NCI-H2107 (cell line): ENCODE data around the gene ACAA2.

Experiments
- DNase-seq: peaks from one replicate; lab custom pipeline; 2025; lab: John Stamatoyannopoulos, UW

ACAA2 gene

DNA sequence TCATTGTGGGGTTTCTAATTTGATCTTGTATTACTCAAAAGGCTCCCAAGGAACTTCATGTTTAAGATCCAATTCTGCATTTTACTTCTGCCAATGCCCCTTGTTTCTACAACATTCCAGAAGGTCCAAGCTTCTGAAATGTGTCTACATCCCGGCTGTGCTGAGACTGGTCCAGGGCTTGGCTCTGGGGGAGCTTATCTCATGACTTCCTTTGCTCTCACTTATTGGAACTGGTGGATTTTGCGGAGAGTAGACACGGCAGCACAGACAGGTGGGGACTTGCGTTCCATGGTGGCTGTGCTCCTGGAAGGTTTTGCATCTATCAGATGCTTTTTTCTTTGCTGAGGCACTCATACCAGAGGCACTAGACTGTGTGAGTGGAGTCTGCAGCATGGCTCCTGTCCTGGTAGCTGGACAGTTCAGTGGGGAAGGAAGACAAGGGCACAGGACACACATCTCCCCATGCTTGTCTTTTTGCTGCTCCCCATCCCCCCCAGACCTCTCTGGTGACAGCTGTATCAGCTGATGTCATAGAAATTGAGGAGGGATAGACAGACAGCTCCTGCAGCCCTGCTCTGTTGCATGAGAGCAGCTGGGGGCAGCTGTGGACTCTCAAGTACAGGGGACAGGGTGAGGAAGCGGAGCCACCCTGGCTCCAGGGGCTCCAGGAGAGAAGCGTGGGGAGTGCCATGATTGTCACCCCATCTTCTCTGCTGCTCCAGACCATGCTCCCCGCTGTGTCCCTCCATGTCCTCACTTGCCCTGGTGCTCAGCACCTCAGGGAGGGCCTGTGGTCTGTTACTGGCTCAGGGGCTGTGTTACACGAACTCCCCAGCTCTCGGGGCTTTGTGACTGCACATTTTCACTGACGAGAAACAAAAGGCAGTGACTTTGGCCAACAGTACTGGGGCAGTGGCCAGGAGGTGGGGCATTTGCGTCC is 46.0 kb downstream of the ACAA2 start:
- DNase-seq = no peak

DNA sequence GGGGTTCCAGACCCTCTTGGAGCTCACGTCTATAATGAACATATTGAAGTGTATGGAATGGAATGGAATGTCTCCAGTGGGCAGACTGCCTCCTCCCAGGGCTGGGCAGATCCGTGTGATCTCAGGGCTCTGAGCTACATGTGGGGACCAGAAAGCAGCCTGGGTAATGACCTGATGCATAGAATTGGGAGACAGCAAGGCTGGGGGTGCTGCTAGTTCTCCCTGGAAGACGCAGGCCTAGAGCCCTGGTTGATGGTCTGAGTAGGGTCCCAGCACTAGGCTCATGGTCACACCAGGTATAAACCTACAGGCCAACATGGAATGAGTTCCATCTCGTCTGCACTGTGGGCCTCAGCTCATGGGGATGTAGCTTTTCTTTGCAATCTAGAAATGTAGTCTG is 46.7 kb downstream of the ACAA2 start:
- no peak for DNase-seq

DNA sequence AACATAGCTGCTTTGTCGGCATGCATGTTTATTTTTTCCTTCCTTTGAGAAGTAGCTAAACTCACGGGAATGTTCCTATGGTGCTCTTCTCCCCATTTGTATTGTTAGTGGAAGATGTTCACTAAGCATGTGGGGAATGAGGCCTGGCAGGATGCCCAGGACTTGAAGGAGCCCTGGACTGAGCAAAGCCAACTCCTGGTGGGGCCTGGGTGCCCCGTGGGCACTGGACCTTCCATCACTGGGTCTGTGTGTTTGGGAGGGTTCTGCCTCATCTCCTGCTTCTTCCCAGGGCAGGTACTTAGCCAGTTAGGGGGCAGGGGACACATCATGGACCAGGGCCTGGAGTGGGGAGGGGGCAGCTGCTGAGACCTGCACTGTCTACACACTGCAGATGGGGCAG is 49.3 kb downstream of the ACAA2 start:
- DNase-seq = no peak

DNA sequence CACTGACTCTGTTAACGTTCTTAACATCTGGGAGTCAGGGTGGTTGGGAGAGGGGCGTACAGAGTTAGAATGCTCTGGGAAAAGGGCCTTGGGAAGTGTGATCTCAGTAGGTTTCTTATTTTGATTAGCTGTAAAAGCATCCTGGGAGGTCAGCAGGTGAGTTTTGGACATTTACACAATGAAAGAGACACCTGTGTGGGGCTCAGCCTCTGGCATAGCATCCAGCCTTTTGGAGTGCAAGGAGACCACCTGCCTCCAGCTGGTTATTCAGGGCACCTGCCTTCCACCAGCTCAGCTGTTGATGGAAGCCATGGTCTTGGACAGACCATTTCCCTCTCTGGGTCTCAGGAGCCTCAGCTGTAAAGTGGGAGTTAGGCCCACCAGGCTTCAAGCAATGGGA is 49.7 kb downstream of the ACAA2 start:
- DNase-seq = no peak

DNA sequence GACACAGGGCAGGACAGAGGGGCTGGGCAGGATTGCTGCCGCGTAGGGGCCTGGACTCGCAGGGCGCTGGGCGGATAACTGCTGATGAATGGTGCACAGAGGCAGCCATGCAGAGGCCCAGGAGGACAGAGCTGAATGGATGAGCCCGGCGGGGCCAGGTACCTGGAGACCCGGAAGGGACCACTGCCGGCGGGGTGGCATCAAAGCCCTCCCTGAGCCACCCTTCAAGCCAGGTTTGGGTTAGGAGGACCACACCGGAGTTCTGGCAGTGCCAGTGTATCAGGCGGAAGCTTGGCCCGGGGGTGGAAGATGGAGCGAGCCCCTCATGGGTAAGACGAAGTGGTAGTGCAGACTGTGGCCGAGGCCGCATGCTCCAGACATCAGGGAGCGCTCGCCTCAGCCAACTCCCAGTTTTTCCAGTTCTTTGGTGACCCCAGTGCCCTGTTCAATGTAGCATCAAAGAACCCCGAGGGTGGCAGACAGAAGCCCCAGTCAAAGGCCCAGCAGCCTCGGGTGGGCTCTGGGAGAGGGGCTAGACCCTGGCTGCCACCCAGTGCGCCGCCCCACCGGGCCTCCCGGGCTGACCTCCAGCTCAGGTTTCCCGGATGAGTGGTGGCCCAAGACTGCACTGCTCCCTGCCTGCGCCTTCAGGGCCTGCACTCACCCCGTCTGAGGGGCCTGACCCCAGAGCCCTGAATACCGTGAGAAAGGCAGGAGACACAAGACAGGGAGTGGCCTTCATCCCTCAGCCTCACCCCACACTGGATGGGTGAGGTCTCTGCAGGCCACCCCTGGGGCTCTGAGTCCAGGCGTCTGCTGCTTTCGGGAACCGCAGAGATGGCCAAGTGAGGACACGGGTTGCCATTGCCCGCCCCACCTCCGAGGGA is 50.9 kb downstream of the ACAA2 start:
- no peak for DNase-seq

DNA sequence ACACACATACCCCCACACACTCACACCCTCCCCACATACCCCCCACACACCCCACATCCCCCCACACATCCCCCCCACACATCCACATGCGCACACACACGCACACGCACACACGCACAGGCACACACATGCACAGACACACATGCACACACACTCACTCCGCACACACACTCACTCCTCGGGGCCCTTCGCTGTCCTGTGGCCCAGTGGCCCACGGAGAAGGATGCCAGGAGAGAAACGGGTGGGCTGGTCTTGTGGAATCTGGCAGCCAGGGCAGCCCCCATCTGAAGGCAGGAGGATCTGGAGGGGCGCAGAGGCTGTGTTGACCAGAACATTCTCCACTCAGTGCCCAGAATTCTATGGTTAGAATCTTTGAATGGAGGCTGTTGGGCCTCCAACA is 51.6 kb downstream of the ACAA2 start:
- no peak for DNase-seq

DNA sequence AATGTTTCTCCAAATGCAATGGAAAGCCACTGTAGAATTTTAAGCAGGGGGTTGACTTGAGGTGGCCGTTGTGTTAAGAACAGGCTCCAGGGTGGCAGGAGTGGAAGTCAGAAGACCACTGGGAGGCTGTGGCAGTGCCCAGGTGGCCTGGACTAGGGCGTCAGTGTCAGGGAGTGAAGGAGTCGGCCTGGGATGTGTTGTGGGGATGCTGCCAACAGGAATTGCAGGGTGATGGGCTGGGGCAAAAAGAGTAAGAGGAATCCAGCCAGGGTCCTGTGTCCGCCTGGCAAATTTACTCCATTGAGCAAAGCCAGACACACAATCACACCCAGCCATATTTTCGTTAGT is 55.1 kb downstream of the ACAA2 start:
- no peak for DNase-seq

DNA sequence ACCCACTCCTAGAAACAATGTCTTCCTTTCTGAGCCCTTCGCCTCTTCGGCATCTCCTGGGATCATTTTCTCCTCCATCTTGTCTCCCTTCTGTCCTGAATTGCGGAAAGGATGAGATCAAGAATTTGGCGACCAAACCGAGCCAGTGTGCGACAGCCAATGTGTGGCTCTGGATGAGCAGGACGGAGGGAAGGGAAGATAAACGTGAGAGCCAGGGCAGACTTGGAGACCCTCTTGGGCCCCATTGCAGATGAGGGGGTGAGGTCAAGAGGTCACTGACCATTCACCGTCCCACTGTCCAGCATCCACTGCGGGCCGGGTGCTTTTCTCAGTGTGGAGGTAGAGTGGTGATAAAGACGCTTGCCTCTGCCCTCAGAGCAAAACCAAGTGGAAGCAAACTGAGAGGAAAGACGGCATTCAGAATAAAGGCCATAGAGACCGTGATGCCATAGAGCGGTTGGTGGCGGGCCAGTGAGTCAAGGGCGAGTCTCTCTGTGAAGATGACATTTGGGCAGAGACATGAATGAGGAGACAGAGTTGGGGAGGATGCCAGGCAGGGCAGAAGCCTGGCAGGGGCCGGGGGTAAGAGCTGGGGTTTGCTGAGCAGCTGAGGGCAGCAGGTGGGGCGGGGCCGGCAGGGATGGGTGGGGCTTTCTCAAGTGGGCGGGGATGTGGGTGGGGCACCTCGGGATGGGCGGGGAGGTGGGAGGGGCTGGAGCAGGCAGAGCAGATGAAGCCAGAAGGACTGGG is 55.6 kb downstream of the ACAA2 start:
- no peak for DNase-seq

DNA sequence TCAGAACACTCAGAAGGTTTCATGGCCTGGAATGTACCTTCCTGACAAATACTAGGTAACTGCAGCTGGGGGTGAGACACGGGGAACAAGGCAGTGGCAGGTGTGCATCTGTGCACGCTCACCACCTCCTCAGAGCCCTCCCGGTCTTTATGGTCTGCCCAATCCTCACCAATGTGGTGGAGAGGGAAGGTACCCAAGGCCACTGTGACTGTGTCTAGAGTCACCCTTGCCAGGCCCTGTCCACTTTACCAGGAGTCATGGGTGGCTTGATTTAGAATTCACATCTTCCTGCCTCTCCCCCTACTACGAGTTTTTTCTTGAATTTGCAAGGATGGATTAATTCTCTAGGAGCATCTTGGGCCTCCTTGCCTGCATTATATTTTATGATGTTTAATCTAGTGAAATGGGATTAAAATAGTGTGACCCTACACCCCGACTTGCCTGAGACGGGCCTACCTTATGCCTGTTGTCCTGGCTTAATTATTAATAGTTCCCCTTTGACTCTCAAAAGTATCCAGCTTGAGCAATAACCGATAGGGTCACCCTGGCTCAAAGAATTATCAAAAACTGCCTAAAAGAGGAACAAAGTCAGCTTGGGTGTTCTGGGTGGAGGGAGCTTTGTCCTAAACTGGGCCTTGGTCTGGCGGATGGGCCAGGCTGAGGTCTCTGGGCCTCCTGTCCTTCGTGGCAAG is 56.5 kb downstream of the ACAA2 start:
- DNase-seq = no peak

DNA sequence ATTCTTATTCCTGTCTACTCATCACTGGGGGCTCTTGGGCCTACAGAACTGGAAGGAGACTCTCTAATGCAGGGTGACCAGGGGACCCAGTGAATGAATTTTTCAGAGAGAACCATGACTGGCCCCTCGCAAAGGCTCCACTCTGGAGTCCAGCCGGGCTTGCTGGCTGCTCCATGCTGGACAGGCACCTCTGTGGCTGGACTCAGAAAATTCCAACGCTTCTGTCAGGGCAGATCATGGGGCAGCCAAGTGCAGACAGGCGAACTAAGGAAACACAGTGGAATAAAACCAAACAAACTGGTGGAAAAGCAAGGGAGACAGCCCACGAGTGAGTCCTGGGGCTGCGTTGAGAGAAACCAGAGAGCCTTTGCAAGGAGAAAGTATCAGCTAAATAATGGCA is 57.2 kb downstream of the ACAA2 start:
- DNase-seq = no peak

DNA sequence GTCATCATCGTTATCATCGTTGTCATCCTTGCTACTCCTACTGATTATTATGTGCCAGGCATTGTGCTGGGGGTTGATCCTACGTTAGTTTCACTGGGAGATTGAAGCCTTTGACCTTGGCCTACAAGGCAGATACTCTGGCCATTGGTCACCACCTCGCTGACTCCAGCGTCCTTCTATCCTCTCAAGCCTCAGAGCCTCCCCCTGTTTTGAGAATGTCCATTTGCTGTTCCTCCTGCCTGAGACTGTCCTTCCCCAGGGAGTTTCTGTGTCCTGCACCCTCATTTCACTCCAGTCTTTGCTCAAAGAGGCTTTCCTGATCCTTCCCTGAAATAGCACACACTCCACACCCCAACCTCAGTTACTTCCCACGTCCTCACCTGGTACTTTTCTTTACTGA is 57.8 kb downstream of the ACAA2 start:
- DNase-seq = no peak

DNA sequence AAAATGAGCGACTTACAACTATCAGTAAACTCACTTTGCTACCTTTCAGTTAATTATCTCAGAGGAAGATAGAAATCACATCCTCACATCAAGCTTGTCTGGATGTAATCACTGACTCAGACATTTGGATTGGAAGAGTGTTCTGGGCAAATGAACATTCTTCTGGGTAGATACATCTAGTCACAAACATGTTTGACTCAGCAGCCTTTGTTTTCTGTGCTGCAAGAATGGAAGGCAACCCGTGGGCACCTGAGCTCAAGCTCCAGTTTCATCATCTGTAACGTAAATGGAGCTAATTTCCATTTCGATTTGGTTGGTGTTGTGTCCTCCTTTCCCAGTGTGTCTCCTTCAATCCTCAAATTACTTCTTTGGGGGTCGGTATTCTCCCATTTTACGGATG is 58.5 kb downstream of the ACAA2 start:
- no peak for DNase-seq

DNA sequence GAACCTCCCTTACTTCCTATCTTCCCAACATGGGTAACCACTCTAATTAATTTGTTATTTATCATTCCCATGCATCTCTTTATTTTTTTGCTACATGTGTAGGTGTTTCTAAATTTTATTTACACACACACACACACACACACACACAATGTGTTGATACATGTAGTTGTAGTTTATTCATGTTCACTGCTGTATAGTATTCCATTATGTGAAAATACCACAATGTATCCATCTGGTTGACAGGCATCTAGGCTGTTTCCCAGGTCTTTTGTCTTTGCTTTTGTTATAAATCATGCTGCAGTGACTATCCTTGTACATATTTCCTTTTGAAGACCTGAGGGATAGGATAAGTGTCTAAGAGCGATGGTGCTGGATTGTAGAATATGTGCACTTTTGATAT is 59.7 kb downstream of the ACAA2 start:
- DNase-seq = no peak

DNA sequence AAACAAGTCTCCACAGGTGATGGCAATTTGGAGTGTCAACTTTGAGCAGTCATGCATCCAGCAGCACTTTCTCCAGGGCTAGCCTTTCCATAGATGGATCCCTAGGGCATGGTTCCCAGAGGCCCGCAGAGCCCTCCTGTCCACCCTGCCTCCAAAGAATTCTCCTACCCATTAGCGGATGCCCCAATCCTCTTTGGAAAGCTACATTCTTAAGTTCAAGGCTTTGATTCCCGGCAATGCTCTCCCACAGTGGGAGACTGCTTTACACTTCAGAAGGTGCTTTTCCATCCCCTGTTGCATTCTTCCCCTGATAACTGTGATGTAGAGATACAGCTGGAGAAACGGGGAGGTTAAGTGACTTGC is 61.3 kb downstream of the ACAA2 start:
- no peak for DNase-seq

DNA sequence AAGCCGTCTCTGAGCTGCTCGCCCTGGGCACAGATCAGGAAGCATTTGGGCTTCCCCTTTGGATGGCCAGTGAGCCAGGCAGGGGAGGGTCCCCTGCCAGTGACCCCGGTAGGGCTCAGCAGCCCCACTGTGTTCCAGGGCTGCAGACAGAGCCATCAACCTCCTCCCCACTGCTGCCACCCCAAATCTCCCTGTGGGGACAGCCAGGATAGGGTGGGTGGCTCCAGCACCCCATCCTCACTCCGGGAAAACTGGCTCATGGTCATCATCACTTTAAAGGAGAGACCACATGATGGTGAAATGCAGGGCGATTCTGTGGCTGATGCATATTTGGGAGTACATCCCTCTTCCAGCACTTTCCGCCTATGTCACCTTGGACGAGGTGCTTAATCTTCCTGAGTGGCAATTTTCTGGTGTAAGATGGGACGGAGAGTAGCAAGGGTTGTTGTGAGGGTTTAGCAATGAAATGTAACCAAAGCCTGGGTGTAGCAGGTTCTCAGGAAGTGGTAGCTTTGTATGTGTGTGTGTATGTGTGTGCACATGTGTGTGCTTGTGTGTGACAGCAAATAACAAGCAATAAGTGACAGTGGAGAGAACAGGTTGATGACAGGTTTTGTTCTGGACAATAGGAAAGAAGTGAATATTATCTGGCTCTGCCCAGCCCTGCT is 61.8 kb downstream of the ACAA2 start:
- DNase-seq = no peak

DNA sequence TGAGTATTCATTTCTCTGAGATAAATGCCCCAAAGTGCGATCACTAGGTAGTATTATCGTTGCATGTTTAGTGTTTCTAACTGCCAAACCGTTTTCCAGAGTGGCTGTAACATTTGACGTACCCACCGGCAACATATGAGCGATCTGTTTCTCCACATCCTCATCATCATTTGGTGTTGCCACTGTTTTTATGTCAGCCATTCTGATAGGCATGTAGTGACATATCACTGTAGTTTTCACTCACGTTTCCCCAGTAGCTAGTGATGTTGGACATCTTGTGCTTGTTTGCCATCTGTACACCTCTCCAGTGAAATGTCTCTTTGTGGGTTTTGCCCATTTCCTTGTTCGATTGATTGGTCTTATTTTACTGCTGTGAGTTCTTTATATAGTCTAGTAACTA is 63.8 kb downstream of the ACAA2 start:
- DNase-seq = no peak

DNA sequence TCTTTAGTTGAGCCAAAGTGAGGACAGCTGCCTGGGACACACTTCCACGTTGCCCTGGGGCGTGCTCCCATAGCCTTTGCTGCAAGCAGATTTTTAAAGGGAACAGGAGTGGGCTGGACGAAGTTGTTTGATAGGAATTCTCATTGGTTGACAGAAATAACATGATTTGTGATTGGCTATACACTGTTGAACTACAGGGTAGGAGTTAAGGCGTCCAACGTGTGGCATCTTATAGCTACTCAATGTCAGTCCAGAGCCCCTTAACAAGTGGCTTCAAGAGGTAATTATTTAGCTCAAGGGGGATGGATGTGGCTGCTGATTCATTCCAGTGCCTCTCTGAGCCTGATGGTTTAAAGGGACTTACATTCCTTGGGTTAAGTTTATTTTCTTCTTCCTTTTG is 65.5 kb downstream of the ACAA2 start:
- DNase-seq = no peak

DNA sequence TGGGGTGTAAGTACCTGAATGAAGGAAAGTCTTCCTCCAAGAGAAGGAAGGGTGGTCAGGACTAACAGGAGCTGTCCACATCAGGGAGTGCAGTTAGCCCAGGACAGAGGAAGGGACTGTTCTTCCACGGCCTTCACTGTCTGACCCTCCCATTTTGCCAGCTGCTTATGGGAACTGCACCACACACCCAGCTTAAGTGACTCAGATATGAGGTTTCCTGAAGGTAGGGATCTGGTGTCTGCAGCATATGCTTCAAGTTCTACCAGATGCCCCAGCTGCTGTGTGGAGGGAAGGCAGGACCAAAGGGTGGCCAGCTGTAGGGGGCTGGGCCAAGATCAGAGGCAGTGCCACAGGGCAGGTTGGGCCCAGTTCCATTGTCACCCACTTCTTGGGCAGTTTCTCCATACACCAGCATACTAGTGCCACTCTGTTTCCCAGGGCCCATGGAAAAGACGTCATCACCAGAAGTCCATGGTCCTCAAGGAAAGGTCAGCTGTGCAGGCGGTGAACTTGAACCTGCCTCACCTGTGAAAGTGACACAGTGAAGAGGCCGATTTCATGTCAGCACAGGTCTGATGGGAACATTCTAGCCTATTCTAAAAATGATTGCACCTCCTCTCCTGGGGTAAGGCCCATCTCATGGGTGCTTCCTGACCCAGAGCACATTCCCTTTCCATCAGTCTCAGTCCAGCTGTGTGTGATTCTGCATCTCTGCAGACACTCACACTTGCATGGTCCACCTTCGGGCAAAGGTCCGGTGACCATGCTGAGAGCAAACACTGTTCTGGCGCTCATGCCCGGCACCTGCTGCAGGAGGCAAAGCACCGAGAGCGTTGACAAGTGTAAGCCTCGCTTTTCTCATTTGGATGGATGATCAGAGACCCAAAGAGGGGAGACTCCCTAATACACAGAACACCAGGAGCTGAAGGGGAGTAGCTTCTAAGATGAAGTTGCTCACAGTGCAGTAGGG is 68.0 kb downstream of the ACAA2 start:
- DNase-seq = no peak

DNA sequence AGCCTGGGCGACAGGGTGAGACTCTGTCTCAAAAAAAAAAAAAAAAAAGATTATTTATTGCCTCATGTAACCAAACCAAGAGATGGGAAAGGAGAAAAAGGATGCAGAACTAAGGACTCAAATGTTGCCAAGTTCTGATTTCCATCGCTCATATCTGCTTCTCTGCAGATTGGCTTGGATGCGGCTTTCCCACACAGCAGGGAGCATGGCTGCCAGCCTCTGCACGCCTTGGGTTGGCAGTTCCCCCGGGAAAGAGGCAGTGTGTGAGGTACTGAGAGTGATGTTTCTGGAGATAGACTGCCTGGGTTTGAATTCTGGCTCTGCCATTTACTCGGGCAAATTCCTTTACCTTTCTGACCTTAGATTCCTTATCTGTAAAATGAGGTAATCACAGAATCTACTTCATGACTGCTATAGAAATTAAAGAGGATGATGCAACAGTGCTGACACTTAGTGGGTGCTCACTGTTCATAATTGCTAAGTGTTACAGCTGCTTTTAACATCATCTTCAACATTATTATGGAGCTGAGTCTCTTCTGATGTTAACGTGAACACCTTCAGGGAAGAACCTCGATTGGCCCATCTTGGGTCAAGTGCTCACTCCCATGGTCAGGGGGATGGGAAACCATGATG is 68.8 kb downstream of the ACAA2 start:
- no peak for DNase-seq

DNA sequence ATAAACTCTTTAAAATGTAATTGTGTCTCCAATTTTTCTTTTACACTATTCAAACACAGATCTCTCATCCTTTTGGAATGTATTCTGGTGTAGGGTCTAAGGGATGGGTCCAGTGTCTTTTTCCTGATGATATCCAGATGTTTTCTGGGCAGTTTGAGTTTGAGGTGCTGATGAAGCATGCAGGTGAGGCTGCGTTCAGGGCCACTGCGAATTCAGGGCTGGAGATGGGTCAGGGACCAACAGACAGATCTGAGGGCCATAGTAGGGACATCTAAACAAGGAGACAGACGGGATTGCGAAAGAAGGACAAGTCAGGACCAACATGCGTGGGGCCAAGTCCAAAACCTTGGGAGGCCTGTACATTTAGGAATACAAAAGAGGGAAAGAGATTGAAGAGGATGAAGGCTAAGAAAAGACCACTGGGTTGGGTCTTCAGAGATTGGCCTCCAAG is 70.2 kb downstream of the ACAA2 start:
- no peak for DNase-seq
